Activated naive CD4-positive, alpha-beta T cell treated with anti-CD3 and anti-CD28 coated beads for 36 hours (primary cell): ENCODE measurements around the gene GPR161. TPM values are rescaled to one million over a fixed set of nuclear protein-coding genes. Genes with fewer than 3 reads are reported as not detected.
"Not testable (repeated sequence)": the region's sequence is repeated elsewhere in the genome, so short reads cannot be mapped to it uniquely, and the experiment has no call there.

Source experiments
- CTCF ChIA-PET: fragments of 350-600 bp; sonication (Branson Sonifier 250); formaldehyde crosslinking; loops from one replicate; lab custom pipeline; 2021; ENCODE audit warnings: antibody characterized with exemption; lab: Charles Lee
- DNase-seq: peaks from one replicate; pipeline ENCODE4 v3.0.0-alpha.2; 2020
- H3K27ac Mint-ChIP-seq: one replicate; pipeline ENCODE4 v1.8.0; 2021; ENCODE audit warnings: mild to moderate bottlenecking, mixed read lengths
- H3K27me3 Mint-ChIP-seq: one replicate; pipeline ENCODE4 v1.8.0; 2021; ENCODE audit warnings: low read depth, mixed read lengths
- H3K36me3 Mint-ChIP-seq: one replicate; pipeline ENCODE4 v1.8.0; 2021; ENCODE audit warnings: low read depth, mixed read lengths
- H3K4me1 Mint-ChIP-seq: one replicate; pipeline ENCODE4 v1.8.0; 2021; ENCODE audit warnings: low read depth, mixed read lengths
- H3K4me3 Mint-ChIP-seq: one replicate; pipeline ENCODE4 v1.8.0; 2021; ENCODE audit warnings: mild to moderate bottlenecking, moderate library complexity, mixed read lengths
- H3K9me3 Mint-ChIP-seq: one replicate; pipeline ENCODE4 v1.8.0; 2021; ENCODE audit warnings: mixed read lengths
- intact Hi-C: fragments of 100-400 bp; cut with micrococcal nuclease; formaldehyde crosslinking; loops from one replicate; pipeline ENCODE4 v1.15.1; 2023
- total RNA-seq, 2 experiments: library from RNA; stranded (reverse); gene quantifications; one replicate each; pipeline ENCODE4 v1.2.3, GENCODE V29; 2021

Gene GPR161, protein sequence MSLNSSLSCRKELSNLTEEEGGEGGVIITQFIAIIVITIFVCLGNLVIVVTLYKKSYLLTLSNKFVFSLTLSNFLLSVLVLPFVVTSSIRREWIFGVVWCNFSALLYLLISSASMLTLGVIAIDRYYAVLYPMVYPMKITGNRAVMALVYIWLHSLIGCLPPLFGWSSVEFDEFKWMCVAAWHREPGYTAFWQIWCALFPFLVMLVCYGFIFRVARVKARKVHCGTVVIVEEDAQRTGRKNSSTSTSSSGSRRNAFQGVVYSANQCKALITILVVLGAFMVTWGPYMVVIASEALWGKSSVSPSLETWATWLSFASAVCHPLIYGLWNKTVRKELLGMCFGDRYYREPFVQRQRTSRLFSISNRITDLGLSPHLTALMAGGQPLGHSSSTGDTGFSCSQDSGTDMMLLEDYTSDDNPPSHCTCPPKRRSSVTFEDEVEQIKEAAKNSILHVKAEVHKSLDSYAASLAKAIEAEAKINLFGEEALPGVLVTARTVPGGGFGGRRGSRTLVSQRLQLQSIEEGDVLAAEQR
- total RNA-seq, result under 1 TPM; 0.12 to 0.29 TPM

DNA sequence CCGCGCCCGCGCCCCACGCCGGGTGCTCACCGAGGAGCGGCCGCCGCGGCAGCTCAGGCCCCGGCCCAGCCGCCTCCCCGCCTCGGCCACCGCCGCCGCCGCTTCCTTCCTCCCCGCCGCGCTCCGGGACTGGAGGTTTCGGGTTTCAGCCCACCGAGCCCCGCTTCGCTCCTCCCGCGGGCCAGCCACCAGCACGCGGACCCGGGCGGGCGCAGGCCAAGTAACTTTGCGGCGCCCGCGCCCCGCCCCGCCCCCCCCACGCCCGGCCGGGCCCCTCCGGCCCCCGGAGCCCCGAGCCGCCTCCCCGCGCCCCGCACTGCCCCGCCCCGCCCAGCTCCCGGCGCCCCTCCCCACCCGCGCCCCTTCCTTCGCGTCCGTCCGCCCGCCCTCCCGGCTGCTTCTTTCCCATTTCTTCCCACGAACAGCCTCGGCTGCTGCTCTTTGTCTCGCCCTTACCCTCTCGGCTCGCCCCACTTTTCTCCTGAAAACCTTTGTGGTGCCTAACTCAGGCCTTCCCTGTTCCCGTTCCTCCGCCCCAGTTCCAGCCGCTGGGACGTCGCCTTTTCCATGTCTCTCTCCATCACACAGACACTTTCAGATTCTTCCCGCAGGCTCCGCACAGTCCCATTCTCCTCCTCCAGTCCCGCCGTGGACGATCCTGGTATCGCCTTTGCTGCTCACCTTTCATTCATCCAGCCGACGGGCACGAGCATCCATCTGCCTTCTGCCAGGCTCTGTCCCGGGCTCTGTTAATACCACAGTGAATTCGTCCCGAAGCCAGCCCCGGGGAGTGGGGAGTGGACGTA, at the start of gene GPR161:
GPR161 (minus strand) TSS at position 222 of the 806 bp plus-strand sequence. CDS start 32,080 bp downstream, outside the sequence.
- intact Hi-C loops, result loop anchor here (1.0 to 5.0 kb wide), 2 partner anchors 9 to 420 kb away; no protein-coding TSS in a partner anchor
- peaks cover 26% of the 10 kb centered on the region for H3K27me3 Mint-ChIP-seq
- DNase-seq, result peak; percentile 37

DNA sequence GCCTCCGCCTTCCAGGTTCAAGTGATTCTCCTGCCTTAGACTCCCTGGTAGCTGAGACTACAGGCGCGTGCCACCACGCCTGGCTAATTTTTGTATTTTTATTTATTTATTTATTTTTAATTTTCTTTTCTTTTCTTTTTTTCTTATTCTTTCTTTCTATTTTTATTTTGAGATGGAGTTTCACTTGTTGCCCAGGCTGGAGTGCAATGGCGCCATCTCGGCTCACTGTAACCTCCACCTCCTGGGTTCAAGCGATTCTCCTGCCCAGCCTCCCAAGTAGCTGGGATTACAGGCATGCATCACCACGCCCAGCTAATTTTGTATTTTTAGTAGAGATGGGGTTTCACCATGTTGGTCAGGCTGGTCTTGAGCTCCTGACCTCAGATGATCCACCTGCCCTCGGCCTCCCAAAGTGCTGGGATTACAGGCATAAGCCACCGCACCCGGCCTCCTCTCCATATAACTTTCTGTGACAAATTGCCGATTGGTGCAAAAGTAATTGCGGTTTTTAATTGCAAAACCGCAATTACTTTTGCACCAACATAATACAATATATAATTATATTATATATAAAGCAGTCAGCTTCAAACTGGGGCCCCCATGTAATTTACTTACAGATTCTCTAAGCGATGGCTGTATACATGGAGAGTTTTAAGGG, 44.5 kb upstream of the GPR161 start:
- CTCF ChIA-PET, result interaction anchor here (0.6 to 0.8 kb wide), 2 partner anchors 12 to 60 kb away, joined by 3 to 5 read pairs; no protein-coding TSS in a partner anchor
- DNase-seq, H3K4me3 Mint-ChIP-seq, H3K27me3 Mint-ChIP-seq, H3K27ac Mint-ChIP-seq, H3K9me3 Mint-ChIP-seq, H3K4me1 Mint-ChIP-seq, intact Hi-C loops: not testable (repeated sequence)
- peaks cover 10% of the 10 kb centered on the region for H3K36me3 Mint-ChIP-seq

More for the DNA sequence above, at the start of gene GPR161:
- Mint-ChIP-seq H3K4me3 (peak within 1 kb of the TSS; percentile 75), H3K27ac (no peak within 1 kb of the TSS), H3K4me1 (peaks cover 39% of the 10 kb centered on the region), H3K9me3 (no peaks in the 10 kb centered on the region), H3K36me3 (no peaks in the 10 kb centered on the region)
- CTCF ChIA-PET, result interaction anchor here (1.3 kb wide), 1 partner anchor 97 kb away, joined by 3 read pairs; no protein-coding TSS in a partner anchor

DNA sequence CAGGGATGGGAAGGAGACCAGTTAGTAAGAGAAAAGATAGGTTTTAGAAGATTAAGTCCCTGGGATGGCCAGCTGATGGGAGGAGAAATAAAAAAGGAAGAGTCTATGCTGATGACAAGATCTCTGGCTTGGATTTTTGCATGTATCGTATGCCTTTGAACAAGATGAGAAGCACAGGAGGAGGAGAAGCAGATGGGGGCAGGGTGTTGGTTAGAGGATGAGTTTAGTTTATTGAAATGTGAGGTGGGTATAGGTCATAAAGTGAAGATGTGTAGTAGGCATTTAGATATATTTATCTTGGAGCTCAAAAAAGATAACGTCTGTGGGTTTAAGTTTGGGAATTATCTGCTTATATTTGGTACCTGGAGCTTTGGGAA, 43.4 kb upstream of the GPR161 start:
- CTCF ChIA-PET, result interaction anchor here (0.8 to 1.5 kb wide), 3 partner anchors 45 to 98 kb away, joined by 3 to 7 read pairs (median 4); partner anchors contain the start of gene SFT2D2

DNA sequence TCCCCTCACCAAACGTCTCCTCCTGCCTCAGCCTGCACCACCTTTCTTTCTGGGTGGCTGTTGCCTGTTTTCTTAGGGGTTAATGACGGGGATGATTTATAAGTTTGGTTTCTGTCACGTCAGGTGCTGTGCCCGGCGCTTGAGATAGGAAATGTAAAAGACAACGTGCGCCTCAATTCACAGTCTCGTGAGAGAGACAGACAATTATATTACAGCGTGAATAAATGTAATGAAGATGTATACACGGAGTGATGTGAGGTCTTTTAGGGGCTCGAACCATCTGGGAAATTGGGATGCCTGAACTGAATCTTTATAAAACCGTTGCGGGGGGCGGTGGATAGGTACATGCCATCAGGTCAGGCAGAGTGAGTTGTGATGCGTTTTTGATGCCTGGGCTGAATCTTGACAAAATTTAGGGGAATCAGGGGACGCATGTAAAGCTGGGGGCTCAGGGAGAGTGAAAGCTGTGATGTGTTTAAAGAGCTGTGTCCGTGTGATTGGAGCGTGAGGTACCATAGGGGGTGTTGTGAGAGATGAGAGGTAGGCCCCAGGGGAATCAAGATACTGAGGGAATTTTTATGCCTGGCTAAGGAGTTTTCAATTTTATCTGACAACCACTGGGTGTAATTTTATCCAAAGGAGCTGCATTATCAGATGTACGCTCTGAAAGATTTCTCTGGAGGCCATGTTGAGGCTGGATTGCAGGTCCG, 42.9 kb upstream of the GPR161 start:
- Mint-ChIP-seq H3K36me3 (peaks cover 4% of the 10 kb centered on the region), H3K4me1 (peaks cover 9% of the 10 kb centered on the region), H3K9me3 (no peaks in the 10 kb centered on the region), H3K27me3 (no peaks in the 10 kb centered on the region), H3K27ac (no peak overlapping the region), H3K4me3 (no peak overlapping the region)
- intact Hi-C loops, result loop anchor here (1.0 to 5.0 kb wide), 11 partner anchors 41 to 1308 kb away; partner anchors contain the start of genes BLZF1, DCAF6, SFT2D2 and SLC19A2
- CTCF ChIA-PET, result interaction anchor here (0.8 to 1.5 kb wide), 4 partner anchors 46 to 203 kb away, joined by 3 to 7 read pairs (median 4); partner anchors contain the start of gene SFT2D2
- DNase-seq, result no peak

More for the DNA sequence above, 43.4 kb upstream of the GPR161 start:
- DNase-seq, result peak; percentile 38
- Mint-ChIP-seq H3K36me3 (peaks cover 8% of the 10 kb centered on the region), H3K4me3 (no peak overlapping the region), H3K9me3 (no peaks in the 10 kb centered on the region), H3K27me3 (no peaks in the 10 kb centered on the region), H3K27ac (no peak overlapping the region), H3K4me1 (peaks cover 9% of the 10 kb centered on the region)
- intact Hi-C loops, result no loop called here

DNA sequence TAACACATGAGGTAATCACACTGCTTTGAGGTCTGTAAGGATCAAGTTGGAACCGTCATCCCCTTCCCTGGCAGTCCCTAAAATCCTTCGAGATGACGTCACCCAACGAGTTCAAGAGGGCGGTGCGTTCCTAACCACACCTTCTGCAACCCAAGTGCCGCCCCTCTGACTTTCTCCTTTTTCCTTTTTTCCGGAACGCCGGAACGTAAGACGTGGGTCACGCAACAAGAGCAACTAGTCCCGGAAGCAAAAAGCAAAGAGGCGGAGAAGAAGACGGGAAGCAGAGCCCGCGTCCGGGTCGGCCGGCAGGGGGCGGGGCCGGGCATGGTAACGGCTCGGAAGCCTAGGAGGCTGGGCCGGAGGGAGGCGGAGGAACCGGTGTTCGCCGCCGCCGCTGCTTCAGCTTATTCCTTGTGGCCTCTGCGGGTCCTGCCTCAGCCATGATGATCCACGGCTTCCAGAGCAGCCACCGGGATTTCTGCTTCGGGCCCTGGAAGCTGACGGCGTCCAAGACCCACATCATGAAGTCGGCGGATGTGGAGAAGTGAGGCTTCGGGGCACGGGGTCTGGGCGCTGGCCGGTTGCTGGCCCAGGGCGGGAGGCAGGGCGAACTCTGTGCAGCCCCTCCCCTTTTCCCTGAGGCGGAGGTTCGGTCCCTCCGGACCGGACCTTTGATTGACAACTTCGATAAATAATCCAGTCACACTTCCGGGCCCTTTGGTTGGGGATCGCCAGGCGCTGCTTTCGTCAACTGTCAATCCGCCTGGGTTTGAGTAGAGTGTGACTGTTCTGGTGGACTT, 42.1 kb upstream of the GPR161 start, which contains the start of gene TIPRL:
TIPRL (plus strand) TSS at position 325 of the 800 bp plus-strand sequence; CDS start at position 441, 116 bp downstream.
- DNase-seq, result peak; percentile 97
- no peak within 1 kb of the TSS for H3K27ac Mint-ChIP-seq
- peaks cover 7% of the 10 kb centered on the region for H3K4me1 Mint-ChIP-seq
- intact Hi-C loops, result loop anchor here (1.0 to 5.0 kb wide), 13 partner anchors 41 to 1308 kb away; partner anchors contain the start of genes BLZF1, DCAF6, SFT2D2 and SLC19A2
- peaks cover 1% of the 10 kb centered on the region for H3K36me3 Mint-ChIP-seq
- no peaks in the 10 kb centered on the region for H3K9me3 Mint-ChIP-seq
- peaks cover 2% of the 10 kb centered on the region for H3K27me3 Mint-ChIP-seq
- no peak within 1 kb of the TSS for H3K4me3 Mint-ChIP-seq
- CTCF ChIA-PET, result interaction anchor here (0.8 to 1.5 kb wide), 4 partner anchors 47 to 204 kb away, joined by 3 to 7 read pairs (median 3); partner anchors contain the start of gene SFT2D2

DNA sequence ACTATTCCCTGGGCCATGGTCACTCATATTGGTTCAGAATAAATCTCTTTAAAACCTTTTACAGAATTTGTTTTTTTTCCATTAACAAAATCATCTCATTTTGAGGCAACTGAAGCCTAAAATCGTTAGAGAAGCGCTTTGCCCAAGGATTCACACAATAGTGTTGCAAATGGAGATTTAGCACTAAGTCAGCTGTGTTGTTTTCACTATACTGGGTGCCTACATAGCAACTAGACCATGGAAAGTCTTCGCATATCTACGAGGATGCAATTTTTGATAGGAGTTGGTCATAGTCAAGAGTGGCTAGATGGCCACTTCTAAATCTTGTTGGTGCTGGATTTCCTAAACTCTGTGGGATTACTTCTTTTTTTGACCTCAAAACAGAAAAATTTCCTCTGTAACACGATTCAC, 41.5 kb upstream of the GPR161 start:
- CTCF ChIA-PET, result interaction anchor here (0.8 to 1.1 kb wide), 2 partner anchors 47 to 205 kb away, joined by 3 read pairs; partner anchors contain the start of gene SFT2D2
- intact Hi-C loops, result loop anchor here (1.0 to 5.0 kb wide), 7 partner anchors 59 to 1309 kb away; partner anchors contain the start of gene SLC19A2
- no peak for DNase-seq

DNA sequence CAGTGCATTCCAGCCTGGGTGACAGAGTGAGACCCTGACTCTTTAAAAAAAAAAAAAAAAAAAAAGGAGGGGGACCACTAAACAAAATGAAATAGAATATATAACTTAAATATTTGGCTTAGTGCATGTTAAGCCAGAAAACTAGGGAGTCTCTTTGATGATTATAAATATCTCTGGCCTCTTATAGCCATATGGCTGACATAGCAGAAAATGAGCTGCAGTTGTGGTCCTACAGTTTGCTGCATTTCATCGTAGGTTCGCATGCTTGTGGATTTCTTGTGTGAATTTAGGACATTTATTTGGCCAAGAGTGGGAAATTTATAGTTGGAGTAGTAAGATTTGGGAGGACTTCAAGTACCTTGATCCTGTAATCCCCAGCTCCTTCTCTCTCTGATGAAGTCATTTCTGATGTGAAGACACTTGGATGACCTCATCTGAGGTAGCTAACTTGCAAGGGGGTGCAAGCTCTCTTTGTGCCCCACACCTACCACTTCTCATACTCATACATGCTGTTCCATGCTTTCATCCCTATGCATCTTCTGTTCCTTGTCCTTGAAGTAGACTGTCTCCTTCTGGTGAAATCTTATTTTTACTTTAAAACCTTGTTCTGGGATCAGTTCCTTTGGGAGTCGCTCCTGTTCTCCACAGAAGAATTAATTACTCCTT, 35.7 kb upstream of the GPR161 start:
- no peaks in the 10 kb centered on the region for H3K36me3 Mint-ChIP-seq
- no peaks in the 10 kb centered on the region for H3K9me3 Mint-ChIP-seq
- peaks cover 6% of the 10 kb centered on the region for H3K27me3 Mint-ChIP-seq
- intact Hi-C loops, result no loop called here
- H3K4me1 Mint-ChIP-seq, result no peaks in the 10 kb centered on the region
- H3K4me3 Mint-ChIP-seq, result no peak overlapping the region
- DNase-seq, result no peak
- H3K27ac Mint-ChIP-seq, result no peak overlapping the region
- CTCF ChIA-PET, result no interaction called here

More for the DNA sequence above, 41.5 kb upstream of the GPR161 start:
- Mint-ChIP-seq H3K27me3 (peaks cover 4% of the 10 kb centered on the region), H3K27ac (no peak overlapping the region), H3K36me3 (no peaks in the 10 kb centered on the region), H3K4me1 (peaks cover 4% of the 10 kb centered on the region), H3K4me3 (no peak overlapping the region), H3K9me3 (no peaks in the 10 kb centered on the region)

DNA sequence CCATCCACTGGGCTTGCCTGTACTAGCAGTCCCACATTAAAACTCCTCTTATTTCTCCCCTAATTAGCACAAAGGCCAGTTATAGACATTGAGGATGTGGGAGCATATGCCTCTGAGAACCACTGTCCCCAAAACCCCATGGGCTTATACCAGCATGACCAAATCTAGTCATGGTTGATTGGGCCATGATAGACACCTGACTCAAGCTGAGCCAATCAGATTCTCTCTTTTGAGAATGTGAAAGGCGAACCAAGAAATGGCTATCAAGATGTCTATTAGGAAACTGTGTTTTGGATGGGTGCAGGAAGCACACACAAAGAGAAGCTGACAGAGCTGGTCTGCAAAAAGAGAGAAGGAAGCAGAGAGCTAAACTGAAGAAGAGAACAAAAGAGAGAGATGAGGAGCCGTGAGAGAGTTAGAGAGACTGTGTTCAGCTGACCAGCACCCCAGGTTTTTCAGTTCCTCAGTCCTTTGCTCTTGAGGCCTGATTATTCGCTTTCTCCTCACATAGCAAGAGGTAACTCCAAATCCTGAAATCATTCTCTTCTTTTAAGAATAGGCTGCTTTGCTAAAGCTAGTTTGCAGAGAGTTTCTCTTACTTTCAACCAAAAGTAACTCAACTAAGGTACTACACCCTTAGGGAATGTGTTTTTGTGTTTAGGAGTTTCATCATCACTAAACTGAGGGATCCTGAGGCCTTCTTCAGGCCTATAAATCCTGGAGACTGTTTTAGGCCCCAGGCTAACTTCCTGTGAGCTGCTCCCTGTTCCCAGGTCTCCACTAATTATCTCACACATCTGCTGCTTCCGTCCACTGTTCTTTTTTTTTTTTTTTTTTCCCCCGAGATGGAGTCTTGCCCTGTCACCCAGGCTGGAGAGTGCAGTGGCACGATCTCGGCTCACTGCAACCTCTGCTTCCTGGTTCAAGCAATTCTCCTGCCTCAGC, 34.1 kb upstream of the GPR161 start:
- Mint-ChIP-seq H3K4me3 (no peak overlapping the region), H3K9me3 (no peaks in the 10 kb centered on the region), H3K27me3 (peaks cover 6% of the 10 kb centered on the region), H3K4me1 (no peaks in the 10 kb centered on the region), H3K36me3 (no peaks in the 10 kb centered on the region), H3K27ac (no peak overlapping the region)
- intact Hi-C loops, result no loop called here
- CTCF ChIA-PET, result interaction anchor here (0.6 kb wide), 1 partner anchor 45 kb away, joined by 3 read pairs; no protein-coding TSS in a partner anchor
- no peak for DNase-seq

DNA sequence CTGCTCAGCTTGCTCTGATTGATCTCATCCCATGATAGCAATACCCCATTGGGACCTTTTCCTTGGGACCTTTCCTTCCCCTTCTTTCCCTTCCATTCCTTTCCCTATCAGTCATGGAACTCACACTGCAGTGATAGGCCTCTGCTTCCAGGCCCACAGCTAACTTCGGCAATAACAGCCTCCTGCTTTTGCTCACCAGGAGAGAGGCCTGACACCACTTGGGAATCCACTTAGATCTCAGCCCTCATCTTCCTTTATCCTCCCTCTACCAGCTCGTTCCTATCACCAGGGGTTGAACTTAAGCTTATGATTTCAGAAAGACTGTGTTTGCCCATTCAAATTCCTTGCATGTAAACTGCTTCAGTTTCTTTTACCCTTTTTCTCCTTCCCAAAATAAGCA, 31.1 kb upstream of the GPR161 start:
- no peaks in the 10 kb centered on the region for H3K9me3 Mint-ChIP-seq
- no peak for DNase-seq
- intact Hi-C loops, result no loop called here
- no peak overlapping the region for H3K4me3 Mint-ChIP-seq
- no peak overlapping the region for H3K27ac Mint-ChIP-seq
- H3K36me3 Mint-ChIP-seq, result no peaks in the 10 kb centered on the region
- H3K4me1 Mint-ChIP-seq, result no peaks in the 10 kb centered on the region
- peaks cover 16% of the 10 kb centered on the region for H3K27me3 Mint-ChIP-seq
- CTCF ChIA-PET, result interaction anchor here (0.7 to 1.9 kb wide), 3 partner anchors 10 to 86 kb away, joined by 3 to 6 read pairs (median 4); no protein-coding TSS in a partner anchor
